Natural killer cell (primary cell): Measurements from ENCODE around the gene GNAI3. TPM values are rescaled to one million over a fixed set of nuclear protein-coding genes. Genes with fewer than 3 reads are reported as not detected.

Experiments
- ATAC-seq, 3 donors: fragments of 150-1000 bp in 2 of 3; fragments of 200-7000 bp in 1 of 3; cut with Tn5 transposase; 1 replicate in 1 of 3; 2 replicates in 2 of 3; pipeline ENCODE4 v1.10.0; 2021; ENCODE audit warnings: mild to moderate bottlenecking in 2 of 3, moderate library complexity in 2 of 3
- DNase-seq, 2 donors: peaks; one replicate each; pipeline versions ENCODE4 v3.0.0 to v3.0.0-alpha.2; 2013 to 2021; ENCODE audit warnings: mixed read lengths in 1 of 2
- H3K27ac ChIP-seq: one replicate; pipeline ENCODE4 v1.5.1; 2013; ENCODE audit warnings: mild to moderate bottlenecking, low read length
- H3K27me3 ChIP-seq: one replicate; pipeline ENCODE4 v1.6.1; 2013; ENCODE audit warnings: low read length; ENCODE audit not compliant: control insufficient read depth, insufficient read depth
- H3K36me3 ChIP-seq: one replicate; pipeline ENCODE4 v1.6.1; 2013; ENCODE audit warnings: low read length; ENCODE audit not compliant: control insufficient read depth, insufficient read depth
- H3K4me1 ChIP-seq: one replicate; pipeline ENCODE4 v1.6.1; 2013; ENCODE audit warnings: low read length; ENCODE audit not compliant: control insufficient read depth, insufficient read depth
- H3K4me3 ChIP-seq: one replicate; pipeline ENCODE4 v1.5.1; 2013; ENCODE audit warnings: low read length
- H3K9me3 ChIP-seq: one replicate; pipeline ENCODE4 v1.6.1; 2013; ENCODE audit warnings: low read length; ENCODE audit not compliant: control insufficient read depth, insufficient read depth
- H3K27ac Mint-ChIP-seq, 2 donors: one replicate each; pipeline ENCODE4 v1.8.0; 2022; ENCODE audit warnings: mild to moderate bottlenecking in 2 of 2, mixed read lengths in 2 of 2, moderate library complexity in 1 of 2
- H3K27me3 Mint-ChIP-seq, 2 donors: one replicate each; pipeline ENCODE4 v1.8.0; 2022; ENCODE audit warnings: low read depth in 2 of 2, mixed read lengths in 2 of 2
- H3K36me3 Mint-ChIP-seq: one replicate; pipeline ENCODE4 v1.8.0; 2022; ENCODE audit warnings: mixed read lengths
- H3K4me1 Mint-ChIP-seq, 2 donors: one replicate each; pipeline ENCODE4 v1.8.0; 2022; ENCODE audit warnings: mixed read lengths in 2 of 2
- H3K4me3 Mint-ChIP-seq: one replicate; pipeline ENCODE4 v1.8.0; 2022; ENCODE audit warnings: mild to moderate bottlenecking, moderate library complexity, mixed read lengths
- H3K9me3 Mint-ChIP-seq, 2 donors: one replicate each; pipeline ENCODE4 v1.8.0; 2022; ENCODE audit warnings: mixed read lengths in 2 of 2
- CTCF ChIP-seq: fragments of 200-600 bp; IDR thresholded peaks from one replicate; pipeline ENCODE4 v1.8.0; 2022; ENCODE audit warnings: antibody characterized with exemption
- WGBS: methylation state at CpG from one replicate; pipeline ENCODE4 v1.1.7; 2013; ENCODE audit warnings: missing lambda C conversion rate; ENCODE audit not compliant: insufficient coverage; 5-methylcytosine and 5-hydroxymethylcytosine counted together
- intact Hi-C: fragments of 100-400 bp; cut with micrococcal nuclease; formaldehyde crosslinking; loops from one replicate; pipeline ENCODE4 v1.14.2; 2022
- total RNA-seq, 4 donors: library from RNA; stranded (reverse); fragments of 120-200 nt in 1 of 4; gene quantifications; one replicate each; pipeline versions ENCODE4 v1.2.3 to v1.2.4, GENCODE V29; 2013 to 2022

The GNAI3 gene
- total RNA-seq, result 1 to 10 TPM; 6.1 to 7.6 (median 6.9) TPM
- 10.6 TPM for total RNA-seq (2013)

- no peak for TF ChIP-seq CTCF
- ATAC-seq (peak; percentile 88 to 98 (median 93)), DNase-seq (peak; percentile 91 to 98)
- no peaks in the 10 kb centered on the region for H3K27me3 Mint-ChIP-seq
- peaks cover 41 to 56% of the 10 kb centered on the region in 2 donors for H3K4me1 Mint-ChIP-seq
- peak within 1 kb of the TSS; percentile 94 for H3K4me3 Mint-ChIP-seq
- intact Hi-C loops, result loop anchor here (1.0 to 5.0 kb wide), 2 partner anchors 73 to 121 kb away; partner anchors contain the start of gene PSMA5
- no peaks in the 10 kb centered on the region for H3K36me3 Mint-ChIP-seq
- H3K9me3 Mint-ChIP-seq, result no peaks in the 10 kb centered on the region
- H3K4me1 ChIP-seq, result peaks cover 5% of the 10 kb centered on the region
- H3K36me3 ChIP-seq, result no peaks in the 10 kb centered on the region
- no peaks in the 10 kb centered on the region for H3K9me3 ChIP-seq
- peak within 1 kb of the TSS; percentile 94 for H3K27ac ChIP-seq
- WGBS, result under 1% methylated on average over 68 of the region's 68 CpGs
- H3K4me3 ChIP-seq, result peak within 1 kb of the TSS; percentile 89
- peak within 1 kb of the TSS; percentile 91 to 98 for H3K27ac Mint-ChIP-seq
- no peaks in the 10 kb centered on the region for H3K27me3 ChIP-seq
Observed at GRCh38 chr1:109548321-109549267, at the start of gene GNAI3. GNAI3 (plus strand) TSS chr1:109548615; CDS start chr1:109548721, 106 bp downstream.

- Histone ChIP-seq H3K27ac (no peak overlapping the region), H3K9me3 (no peaks in the 10 kb centered on the region), H3K36me3 (peaks cover 40% of the 10 kb centered on the region), H3K27me3 (no peaks in the 10 kb centered on the region), H3K4me1 (peaks cover 87% of the 10 kb centered on the region), H3K4me3 (no peak overlapping the region)
- H3K27me3 Mint-ChIP-seq, result no peaks in the 10 kb centered on the region
- ATAC-seq (no peak), DNase-seq (no peak)
- intact Hi-C loops, result no loop called here
- no peak overlapping the region for H3K27ac Mint-ChIP-seq
- H3K36me3 Mint-ChIP-seq, result peaks cover 8% of the 10 kb centered on the region
- 95% methylated on average over 4 of the region's 7 CpGs for WGBS
- no peak overlapping the region for H3K4me3 Mint-ChIP-seq
- TF ChIP-seq CTCF, result no peak
- no peaks in the 10 kb centered on the region for H3K9me3 Mint-ChIP-seq
- H3K4me1 Mint-ChIP-seq, result peaks cover 50 to 72% of the 10 kb centered on the region in 2 donors
Observed at GRCh38 chr1:109499081-109499480, 49.3 kb upstream of the GNAI3 start.

- peaks cover 40% of the 10 kb centered on the region for H3K36me3 ChIP-seq
- H3K27ac ChIP-seq, result peak overlapping the region; percentile 11
- ATAC-seq, result peak in 2 of 3 donors; percentile 31 to 64
- DNase-seq, result peak in 1 of 2 donors; percentile 81
- 73% methylated on average over 4 of the region's 4 CpGs for WGBS
- peak; percentile 37 for TF ChIP-seq CTCF
- no peak overlapping the region for H3K4me3 ChIP-seq
- no peaks in the 10 kb centered on the region for H3K9me3 Mint-ChIP-seq
- peak overlapping the region; percentile 81 to 82 for H3K27ac Mint-ChIP-seq
- intact Hi-C loops, result no loop called here
- peaks cover 56 to 74% of the 10 kb centered on the region in 2 donors for H3K4me1 Mint-ChIP-seq
- H3K27me3 Mint-ChIP-seq, result no peaks in the 10 kb centered on the region
- H3K36me3 Mint-ChIP-seq, result peaks cover 8% of the 10 kb centered on the region
- no peaks in the 10 kb centered on the region for H3K9me3 ChIP-seq
- H3K4me3 Mint-ChIP-seq, result peak overlapping the region; percentile 28
- peaks cover 89% of the 10 kb centered on the region for H3K4me1 ChIP-seq
- H3K27me3 ChIP-seq, result no peaks in the 10 kb centered on the region
Observed at GRCh38 chr1:109499661-109500536, 48.5 kb upstream of the GNAI3 start.
